Activated T-helper 1 cell treated with anti-CD3 and anti-CD28 coated beads, Interleukin-12 subunit alpha, Interleukin-12 subunit beta, Interleukin-2, Interleukin-4 antibody, amounts not matched to agents 30 ng/mL and 10 ng/mL and 1 ng/mL, durations not matched to agents 14 hours and 24 hours and 36 hours (primary cell): ENCODE data around the gene LIN28B. TPM values are rescaled to one million over a fixed set of nuclear protein-coding genes. Genes with fewer than 3 reads are reported as not detected.

Experiments used
- DNase-seq: peaks from one replicate; pipeline ENCODE4 v3.0.0; 2021; ENCODE audit warnings: low spot score
- H3K27ac Mint-ChIP-seq: one replicate; pipeline ENCODE4 v1.8.0; 2021; ENCODE audit warnings: mild to moderate bottlenecking, mixed read lengths
- H3K27me3 Mint-ChIP-seq: one replicate; pipeline ENCODE4 v1.8.0; 2022; ENCODE audit warnings: mild to moderate bottlenecking, moderate library complexity, mixed read lengths; ENCODE audit not compliant: insufficient read depth
- H3K36me3 Mint-ChIP-seq: one replicate; pipeline ENCODE4 v1.8.0; 2021; ENCODE audit warnings: low read depth, mixed read lengths
- H3K4me1 Mint-ChIP-seq: one replicate; pipeline ENCODE4 v1.8.0; 2021; ENCODE audit warnings: low read depth, mixed read lengths
- H3K4me3 Mint-ChIP-seq: one replicate; pipeline ENCODE4 v1.8.0; 2021; ENCODE audit warnings: mild to moderate bottlenecking, moderate library complexity, mixed read lengths
- H3K9me3 Mint-ChIP-seq: one replicate; pipeline ENCODE4 v1.8.0; 2021; ENCODE audit warnings: mixed read lengths
- intact Hi-C: fragments of 100-400 bp; cut with micrococcal nuclease; formaldehyde crosslinking; loops from one replicate; pipeline ENCODE4 v1.15.1; 2024
- total RNA-seq: library from RNA; stranded (reverse); gene quantifications from 2 replicates; pipeline ENCODE4 v1.2.3, GENCODE V29; 2022

The LIN28B gene
- not detected in 2 replicates for total RNA-seq

- H3K4me1 Mint-ChIP-seq = peaks cover 26% of the 10 kb centered on the region
- peak within 1 kb of the TSS; percentile 65 for H3K4me3 Mint-ChIP-seq
- DNase-seq = no peak
- intact Hi-C loops = loop anchor here (1.0 to 5.0 kb wide), 2 partner anchors 16 to 180 kb away; a partner anchor contains a TSS
- peak within 1 kb of the TSS; percentile 67 for H3K27ac Mint-ChIP-seq
- no peaks in the 10 kb centered on the region for H3K9me3 Mint-ChIP-seq
- peaks cover 2% of the 10 kb centered on the region for H3K36me3 Mint-ChIP-seq
- H3K27me3 Mint-ChIP-seq = peaks cover 74% of the 10 kb centered on the region
Observed at GRCh38 chr6:104956731-104957294, at the start of gene LIN28B. Gene LIN28B, plus strand, starts transcription at chr6:104957107. Its CDS starts 144 bp downstream, at chr6:104957251.

- no peaks in the 10 kb centered on the region for H3K4me1 Mint-ChIP-seq
- no peak for DNase-seq
- H3K36me3 Mint-ChIP-seq = no peaks in the 10 kb centered on the region
- intact Hi-C loops = no loop called here
- no peaks in the 10 kb centered on the region for H3K9me3 Mint-ChIP-seq
- no peak overlapping the region for H3K4me3 Mint-ChIP-seq
- no peaks in the 10 kb centered on the region for H3K27me3 Mint-ChIP-seq
- no peak overlapping the region for H3K27ac Mint-ChIP-seq
Observed at GRCh38 chr6:104908031-104908887, 48.6 kb upstream of the LIN28B start.

- H3K9me3 Mint-ChIP-seq = no peaks in the 10 kb centered on the region
- no peak for DNase-seq
- no peaks in the 10 kb centered on the region for H3K4me1 Mint-ChIP-seq
- H3K4me3 Mint-ChIP-seq = no peak overlapping the region
- intact Hi-C loops = no loop called here
- no peaks in the 10 kb centered on the region for H3K27me3 Mint-ChIP-seq
- no peaks in the 10 kb centered on the region for H3K36me3 Mint-ChIP-seq
- no peak overlapping the region for H3K27ac Mint-ChIP-seq
Observed at GRCh38 chr6:104908888-104909525, 47.9 kb upstream of the LIN28B start.

- intact Hi-C loops = no loop called here
- H3K9me3 Mint-ChIP-seq = no peaks in the 10 kb centered on the region
Observed at GRCh38 chr6:104921896-104922295, 35.0 kb upstream of the LIN28B start.

GRCh38 chr6:104928141-104928540 is 28.8 kb upstream of the LIN28B start:
- Mint-ChIP-seq H3K4me1 (no peaks in the 10 kb centered on the region), H3K4me3 (no peak overlapping the region), H3K27me3 (peaks cover 8% of the 10 kb centered on the region), H3K36me3 (no peaks in the 10 kb centered on the region), H3K9me3 (no peaks in the 10 kb centered on the region), H3K27ac (no peak overlapping the region)
- intact Hi-C loops = no loop called here
- DNase-seq = no peak

More at GRCh38 chr6:104921896-104922295, 35.0 kb upstream of the LIN28B start:
- Mint-ChIP-seq H3K27me3 (peaks cover 8% of the 10 kb centered on the region), H3K4me1 (no peaks in the 10 kb centered on the region), H3K36me3 (no peaks in the 10 kb centered on the region), H3K4me3 (no peak overlapping the region), H3K27ac (no peak overlapping the region)
- DNase-seq = no peak

- no peak overlapping the region for H3K27ac Mint-ChIP-seq
- no peaks in the 10 kb centered on the region for H3K36me3 Mint-ChIP-seq
- H3K9me3 Mint-ChIP-seq = no peaks in the 10 kb centered on the region
- peaks cover 8% of the 10 kb centered on the region for H3K27me3 Mint-ChIP-seq
- intact Hi-C loops = no loop called here
- no peak for DNase-seq
- H3K4me1 Mint-ChIP-seq = no peaks in the 10 kb centered on the region
- H3K4me3 Mint-ChIP-seq = no peak overlapping the region
Observed at GRCh38 chr6:104929353-104929752, 27.6 kb upstream of the LIN28B start.

- no peak overlapping the region for H3K4me3 Mint-ChIP-seq
- peaks cover 5% of the 10 kb centered on the region for H3K27me3 Mint-ChIP-seq
- H3K27ac Mint-ChIP-seq = no peak overlapping the region
- H3K9me3 Mint-ChIP-seq = no peaks in the 10 kb centered on the region
- no peaks in the 10 kb centered on the region for H3K36me3 Mint-ChIP-seq
- no peaks in the 10 kb centered on the region for H3K4me1 Mint-ChIP-seq
- intact Hi-C loops = no loop called here
- DNase-seq = no peak
Observed at GRCh38 chr6:104930939-104931338, 26.0 kb upstream of the LIN28B start.

GRCh38 chr6:104936766-104937535 is 20.0 kb upstream of the LIN28B start:
- Mint-ChIP-seq H3K4me3 (no peak overlapping the region), H3K27ac (no peak overlapping the region), H3K27me3 (peaks cover 20% of the 10 kb centered on the region), H3K9me3 (peaks cover 7% of the 10 kb centered on the region), H3K36me3 (no peaks in the 10 kb centered on the region), H3K4me1 (peaks cover 6% of the 10 kb centered on the region)
- intact Hi-C loops = no loop called here
- DNase-seq = no peak

- Mint-ChIP-seq H3K4me3 (peak overlapping the region; percentile 40), H3K4me1 (peaks cover 7% of the 10 kb centered on the region), H3K27me3 (peaks cover 29% of the 10 kb centered on the region), H3K9me3 (peaks cover 7% of the 10 kb centered on the region), H3K36me3 (no peaks in the 10 kb centered on the region), H3K27ac (no peak overlapping the region)
- intact Hi-C loops = loop anchor here (5.0 kb wide), 2 partner anchors 43 to 153 kb away; no protein-coding TSS in a partner anchor
- DNase-seq = no peak
Observed at GRCh38 chr6:104940238-104940892, 16.5 kb upstream of the LIN28B start.

- intact Hi-C loops = loop anchor here (1.0 to 5.0 kb wide), 4 partner anchors 15 to 154 kb away; no protein-coding TSS in a partner anchor
- H3K36me3 Mint-ChIP-seq = no peaks in the 10 kb centered on the region
- no peak overlapping the region for H3K27ac Mint-ChIP-seq
- DNase-seq = no peak
- peak overlapping the region; percentile 64 for H3K4me3 Mint-ChIP-seq
- peaks cover 7% of the 10 kb centered on the region for H3K9me3 Mint-ChIP-seq
- H3K4me1 Mint-ChIP-seq = peaks cover 7% of the 10 kb centered on the region
- peaks cover 29% of the 10 kb centered on the region for H3K27me3 Mint-ChIP-seq
Observed at GRCh38 chr6:104940893-104941728, 15.8 kb upstream of the LIN28B start.

- Mint-ChIP-seq H3K4me1 (peaks cover 7% of the 10 kb centered on the region), H3K27ac (no peak overlapping the region), H3K4me3 (peak overlapping the region; percentile 64), H3K9me3 (peaks cover 7% of the 10 kb centered on the region), H3K27me3 (peaks cover 26% of the 10 kb centered on the region), H3K36me3 (no peaks in the 10 kb centered on the region)
- intact Hi-C loops = loop anchor here (1.0 to 5.0 kb wide), 4 partner anchors 15 to 154 kb away; no protein-coding TSS in a partner anchor
- no peak for DNase-seq
Observed at GRCh38 chr6:104941729-104942091, 15.2 kb upstream of the LIN28B start.
